GM08714 (cell line): Measurements from ENCODE around the gene PWP1.

ENCODE experiments used
- H3K4me3 ChIP-seq: fragments of 200-500 bp; sonication (Bioruptor generic); 2 replicates; pipeline ENCODE4 v1.5.1; 2014; ENCODE audit warnings: mild to moderate bottlenecking, low read length, inconsistent platforms
- ZNF274 ChIP-seq: IDR thresholded peaks from 2 replicates; pipeline ENCODE4 v1.6.1; 2012; ENCODE audit warnings: mild to moderate bottlenecking, low read depth, low read length

Gene PWP1

GRCh38 chr12:107685360-107686248 is at the start of gene PWP1:
TSS of gene PWP1 (plus strand) at chr12:107685799. CDS start at chr12:107685900, 101 bp downstream.
- peak within 1 kb of the TSS; percentile 95 for H3K4me3 ChIP-seq
- TF ChIP-seq ZNF274 = no peak

- no peak for TF ChIP-seq ZNF274
- no peak overlapping the region for H3K4me3 ChIP-seq
Observed at GRCh38 chr12:107641154-107641553, 44.4 kb upstream of the PWP1 start.

- H3K4me3 ChIP-seq = no peak overlapping the region
- TF ChIP-seq ZNF274 = no peak
Observed at GRCh38 chr12:107642240-107642639, 43.4 kb upstream of the PWP1 start.

- no peak overlapping the region for H3K4me3 ChIP-seq
- no peak for TF ChIP-seq ZNF274
Observed at GRCh38 chr12:107645630-107646333, 39.8 kb upstream of the PWP1 start.

- H3K4me3 ChIP-seq = no peak overlapping the region
- no peak for TF ChIP-seq ZNF274
Observed at GRCh38 chr12:107646436-107646835, 39.2 kb upstream of the PWP1 start.

- no peak for TF ChIP-seq ZNF274
- no peak overlapping the region for H3K4me3 ChIP-seq
Observed at GRCh38 chr12:107649661-107650061, 35.9 kb upstream of the PWP1 start.

- H3K4me3 ChIP-seq = no peak overlapping the region
- TF ChIP-seq ZNF274 = no peak
Observed at GRCh38 chr12:107650977-107651376, 34.6 kb upstream of the PWP1 start.

- TF ChIP-seq ZNF274 = no peak
- no peak overlapping the region for H3K4me3 ChIP-seq
Observed at GRCh38 chr12:107651571-107652449, 33.8 kb upstream of the PWP1 start.

GRCh38 chr12:107653519-107653918 is 32.1 kb upstream of the PWP1 start:
- no peak for TF ChIP-seq ZNF274
- no peak overlapping the region for H3K4me3 ChIP-seq

GRCh38 chr12:107654873-107655272 is 30.7 kb upstream of the PWP1 start:
- H3K4me3 ChIP-seq = no peak overlapping the region
- no peak for TF ChIP-seq ZNF274

GRCh38 chr12:107655281-107656065 is 30.1 kb upstream of the PWP1 start:
- TF ChIP-seq ZNF274 = no peak
- H3K4me3 ChIP-seq = no peak overlapping the region

- TF ChIP-seq ZNF274 = no peak
- H3K4me3 ChIP-seq = no peak overlapping the region
Observed at GRCh38 chr12:107656302-107656701, 29.3 kb upstream of the PWP1 start.

- no peak for TF ChIP-seq ZNF274
Observed at GRCh38 chr12:107657133-107657532, 28.5 kb upstream of the PWP1 start.

GRCh38 chr12:107657621-107658020 is 28.0 kb upstream of the PWP1 start:
- no peak overlapping the region for H3K4me3 ChIP-seq
- TF ChIP-seq ZNF274 = no peak

More at GRCh38 chr12:107657133-107657532, 28.5 kb upstream of the PWP1 start:
- no peak overlapping the region for H3K4me3 ChIP-seq
